Mammary epithelial cell (primary cell): ENCODE data around the gene BMF.

Experiments used
- CTCF ChIP-seq, 2 donors: IDR thresholded peaks in 1 of 2; conservative IDR thresholded peaks in 1 of 2; 2 replicates each; pipeline ENCODE4 v1.5.1; 2011 to 2012; ENCODE audit warnings: inconsistent platforms in 2 of 2, low read length in 2 of 2, mild to moderate bottlenecking in 2 of 2, control low read depth in 1 of 2, low read depth in 1 of 2; ENCODE audit not compliant: insufficient read depth in 1 of 2; ENCODE audit errors: extremely low read depth in 1 of 2
- EZH2 ChIP-seq: IDR thresholded peaks from 2 replicates; pipeline ENCODE4 v1.6.1; 2012; ENCODE audit warnings: low read length, inconsistent platforms, borderline replicate concordance

- TF ChIP-seq CTCF (conservative IDR thresholded peaks at IDR 0.05 in 1 of 2, IDR thresholded peaks at IDR 0.05 in 1 of 2; ENCODE audit: extremely low read depth in 1 of 2, insufficient read depth in 1 of 2, low read depth in 1 of 2, low read length in 2 of 2) (no peak), EZH2 (no peak)
Measured at GRCh38 chr15:40085266-40085665, 23.4 kb downstream of the BMF start.
